Stimulated activated CD4-positive, alpha-beta T cell treated with anti-CD3 and anti-CD28 coated beads, Interleukin-2, amount 100 ng/mL, for 4 hours (primary cell): ENCODE results near the gene TMEM94.
A peak's percentile ranks its signal among the peaks of the same experiment; 100 is the strongest.
"Not testable (repeated sequence)": the region's sequence is repeated elsewhere in the genome, so short reads cannot be mapped to it uniquely, and the experiment has no call there.

Source experiments
- DNase-seq: peaks from one replicate; pipeline ENCODE4 v3.0.0-alpha.2; 2020; ENCODE audit warnings: low read depth

Gene TMEM94

GRCh38 chr17:75511610-75512575 lies 55.5 kb downstream of the TMEM94 start:
- no peak for DNase-seq

- no peak for DNase-seq
Measured at GRCh38 chr17:75512926-75513640, 56.6 kb downstream of the TMEM94 start.

DNA sequence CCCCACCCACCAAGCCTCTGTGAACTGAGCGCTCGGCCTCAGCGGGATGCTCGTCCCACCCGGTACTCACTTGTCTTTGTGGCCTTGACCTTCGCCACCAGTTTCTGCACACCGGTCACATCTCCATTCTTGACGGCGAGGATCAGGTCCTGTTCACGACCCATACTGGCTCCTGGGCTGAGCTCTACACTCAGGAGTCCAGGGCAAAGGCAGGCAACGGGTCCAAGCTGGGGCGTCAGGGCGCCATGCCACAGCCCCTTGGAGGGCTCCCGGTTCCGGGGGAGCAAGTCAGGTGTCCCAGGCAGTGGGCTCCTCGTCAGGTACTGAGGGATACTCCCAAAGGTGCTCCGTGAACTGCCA lies 57.2 kb downstream of the TMEM94 start:
- DNase-seq = no peak

GRCh38 chr17:75514299-75514918 lies 58.0 kb downstream of the TMEM94 start:
- no peak for DNase-seq

- no peak for DNase-seq
Measured at GRCh38 chr17:75514919-75515495, 58.6 kb downstream of the TMEM94 start.

GRCh38 chr17:75515496-75516254 lies 59.2 kb downstream of the TMEM94 start, which contains the start of gene CASKIN2:
Gene CASKIN2, minus strand, starts transcription at chr17:75515537. Its CDS starts 1,733 bp downstream, at chr17:75513804.
- peak; percentile 75 for DNase-seq

DNA sequence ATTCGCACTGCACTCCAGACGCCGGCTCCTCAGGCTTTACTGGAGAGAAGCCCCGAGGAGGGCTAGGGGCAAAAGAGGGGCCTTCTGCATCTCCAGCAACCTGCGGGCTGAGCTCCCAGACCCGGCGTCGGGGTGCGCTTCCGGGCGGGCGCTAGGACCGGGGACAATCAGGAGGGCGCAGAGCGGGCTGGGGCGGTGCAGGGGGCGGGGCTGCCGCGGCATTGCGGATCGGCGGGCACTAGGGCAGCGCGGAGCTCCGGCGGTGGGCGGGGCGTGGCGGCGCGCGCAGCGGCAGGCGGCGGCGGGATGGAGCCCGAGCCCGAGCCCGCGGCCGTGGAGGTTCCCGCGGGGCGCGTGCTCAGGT lies 59.8 kb downstream of the TMEM94 start, which contains the start of gene TSEN54:
TSEN54 (plus strand) TSS at position 274 of the 364 bp plus-strand sequence; CDS start at position 307, 33 bp downstream.
- DNase-seq = peak; percentile 91

GRCh38 chr17:75516619-75517296 lies 60.3 kb downstream of the TMEM94 start:
- peak; percentile 26 for DNase-seq

GRCh38 chr17:75517297-75517865 lies 60.9 kb downstream of the TMEM94 start:
- DNase-seq = peak; percentile 21

DNA sequence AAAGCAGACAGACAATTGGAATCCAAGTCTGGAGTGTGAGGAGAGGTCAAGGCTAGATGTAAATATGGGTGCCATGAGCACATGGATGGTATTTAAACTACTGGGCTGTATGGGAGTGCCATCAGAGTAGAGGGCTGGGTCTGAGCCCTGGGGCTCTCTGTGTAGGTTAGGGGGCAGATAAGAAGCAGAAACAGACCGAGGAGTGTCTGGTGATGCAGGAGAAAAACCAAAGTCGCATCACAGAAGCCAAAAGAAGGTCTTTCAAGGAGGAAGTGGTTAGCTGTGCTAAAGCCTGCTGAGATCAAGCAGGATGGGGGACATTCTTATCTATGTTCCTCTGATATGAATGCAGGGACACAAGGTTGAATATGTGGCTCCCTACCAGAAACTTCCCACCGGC lies 61.8 kb downstream of the TMEM94 start:
- peak; percentile 10 for DNase-seq

DNA sequence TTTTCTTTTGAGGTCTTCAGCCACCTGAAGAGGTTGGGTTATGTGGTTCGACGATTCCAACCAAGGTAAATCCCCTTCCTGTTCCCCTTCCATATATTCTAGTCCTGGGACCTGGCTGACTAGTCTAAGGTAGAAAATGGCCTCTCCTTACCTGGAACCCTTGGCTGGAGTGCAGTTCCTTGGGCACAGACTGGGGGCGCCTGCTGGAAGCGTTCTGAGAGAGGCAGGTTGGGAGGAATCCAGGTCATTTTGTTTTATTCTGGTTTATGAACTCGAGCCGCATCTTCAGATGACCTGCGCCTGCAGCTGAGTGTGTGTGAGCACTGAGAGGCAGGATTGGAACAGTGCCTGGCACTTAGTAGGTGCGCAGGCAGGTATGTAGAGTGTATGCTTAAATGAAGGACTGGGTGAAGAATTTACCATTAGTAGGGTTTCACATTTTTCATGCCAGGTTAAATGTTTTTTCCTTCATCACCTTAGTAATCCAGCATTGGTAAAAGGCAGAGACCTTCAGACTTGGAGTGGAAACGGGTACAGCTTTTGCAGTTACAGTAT lies 62.6 kb downstream of the TMEM94 start:
- no peak for DNase-seq

- not testable (repeated sequence) for DNase-seq
Measured at GRCh38 chr17:75520413-75520812, 64.0 kb downstream of the TMEM94 start.

- no peak for DNase-seq
Measured at GRCh38 chr17:75521290-75521689, 64.9 kb downstream of the TMEM94 start.

DNA sequence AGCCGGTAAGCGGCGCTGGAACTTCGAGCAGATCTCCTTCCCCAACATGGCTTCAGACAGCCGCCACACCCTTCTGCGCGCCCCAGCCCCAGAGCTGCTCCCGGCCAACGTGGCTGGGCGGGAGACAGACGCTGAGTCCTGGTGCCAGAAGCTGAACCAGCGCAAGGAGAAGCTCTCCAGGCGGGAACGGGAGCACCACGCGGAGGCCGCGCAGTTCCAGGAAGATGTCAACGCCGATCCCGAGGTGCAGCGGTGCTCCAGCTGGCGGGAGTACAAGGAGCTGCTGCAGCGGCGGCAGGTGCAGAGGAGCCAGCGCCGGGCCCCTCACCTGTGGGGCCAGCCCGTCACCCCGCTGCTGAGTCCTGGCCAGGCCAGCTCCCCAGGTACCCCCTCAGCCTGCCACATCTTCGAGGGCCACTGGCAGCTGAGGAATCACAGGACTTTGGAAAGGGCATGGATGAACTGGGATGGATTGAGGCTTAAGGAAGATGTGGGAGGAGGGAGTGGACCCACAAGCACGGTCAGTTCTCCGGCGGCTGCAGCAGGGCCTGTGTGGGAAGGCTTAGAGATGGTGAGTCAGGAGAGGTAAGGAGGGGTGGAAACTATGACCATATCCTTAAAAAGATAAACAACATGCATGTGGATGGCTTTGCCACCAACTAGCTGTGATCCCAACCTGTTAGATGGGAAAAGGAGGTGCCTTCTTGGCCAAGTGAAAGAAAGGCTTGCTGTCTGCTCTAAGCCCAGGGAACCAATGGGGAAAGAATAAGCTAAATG lies 65.7 kb downstream of the TMEM94 start:
- no peak for DNase-seq

DNA sequence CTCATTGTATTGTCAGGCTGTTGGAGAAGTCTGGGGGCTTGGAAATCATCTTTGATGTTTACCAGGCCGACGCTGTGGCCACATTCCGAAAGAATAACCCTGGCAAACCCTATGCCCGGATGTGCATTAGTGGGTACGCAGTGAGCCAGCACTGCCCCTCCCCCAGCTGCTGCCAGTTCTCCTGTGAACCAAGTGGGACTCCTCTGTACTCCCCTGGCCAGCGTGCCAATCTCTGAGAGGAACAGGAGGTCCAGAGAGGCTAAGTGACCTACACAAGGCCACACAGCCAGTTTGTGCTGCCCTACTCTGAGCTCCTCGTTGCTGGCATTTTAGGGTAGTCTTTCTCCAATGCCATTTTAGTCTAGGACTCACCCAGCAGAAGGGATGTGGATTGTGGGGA lies 67.2 kb downstream of the TMEM94 start:
- DNase-seq = no peak

DNA sequence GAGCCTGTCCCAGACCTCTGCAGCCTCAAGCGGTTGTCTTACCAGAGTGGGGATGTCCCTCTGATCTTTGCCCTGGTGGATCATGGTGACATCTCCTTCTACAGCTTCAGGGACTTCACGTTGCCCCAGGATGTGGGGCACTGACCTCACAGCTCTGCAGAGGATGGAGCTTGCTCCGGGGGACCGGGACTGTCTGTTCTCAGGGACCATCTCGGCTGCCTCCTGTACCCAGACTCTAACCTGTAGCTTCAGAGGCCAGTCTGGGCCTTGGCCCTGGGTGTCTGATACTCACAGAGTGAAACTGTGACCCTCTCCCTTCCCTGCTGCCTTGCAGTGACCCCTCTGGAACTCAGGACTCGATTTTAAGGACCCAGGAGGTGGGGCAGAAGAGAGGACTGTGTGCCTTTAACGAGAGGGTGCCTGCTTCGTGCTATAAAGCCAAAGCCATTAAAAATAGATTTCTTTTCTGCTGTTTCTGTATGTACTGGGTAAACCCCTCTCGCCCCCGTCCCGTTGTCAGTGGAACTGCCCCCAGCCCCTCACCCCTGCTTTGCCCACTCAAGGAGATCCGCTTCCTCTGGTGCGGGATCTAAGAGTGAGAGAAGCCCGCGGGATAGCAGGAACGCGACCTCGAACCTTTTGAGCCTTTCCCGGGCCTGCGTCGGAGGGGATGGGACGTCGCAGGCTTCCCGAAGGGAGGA lies 68.0 kb downstream of the TMEM94 start:
- no peak for DNase-seq

DNA sequence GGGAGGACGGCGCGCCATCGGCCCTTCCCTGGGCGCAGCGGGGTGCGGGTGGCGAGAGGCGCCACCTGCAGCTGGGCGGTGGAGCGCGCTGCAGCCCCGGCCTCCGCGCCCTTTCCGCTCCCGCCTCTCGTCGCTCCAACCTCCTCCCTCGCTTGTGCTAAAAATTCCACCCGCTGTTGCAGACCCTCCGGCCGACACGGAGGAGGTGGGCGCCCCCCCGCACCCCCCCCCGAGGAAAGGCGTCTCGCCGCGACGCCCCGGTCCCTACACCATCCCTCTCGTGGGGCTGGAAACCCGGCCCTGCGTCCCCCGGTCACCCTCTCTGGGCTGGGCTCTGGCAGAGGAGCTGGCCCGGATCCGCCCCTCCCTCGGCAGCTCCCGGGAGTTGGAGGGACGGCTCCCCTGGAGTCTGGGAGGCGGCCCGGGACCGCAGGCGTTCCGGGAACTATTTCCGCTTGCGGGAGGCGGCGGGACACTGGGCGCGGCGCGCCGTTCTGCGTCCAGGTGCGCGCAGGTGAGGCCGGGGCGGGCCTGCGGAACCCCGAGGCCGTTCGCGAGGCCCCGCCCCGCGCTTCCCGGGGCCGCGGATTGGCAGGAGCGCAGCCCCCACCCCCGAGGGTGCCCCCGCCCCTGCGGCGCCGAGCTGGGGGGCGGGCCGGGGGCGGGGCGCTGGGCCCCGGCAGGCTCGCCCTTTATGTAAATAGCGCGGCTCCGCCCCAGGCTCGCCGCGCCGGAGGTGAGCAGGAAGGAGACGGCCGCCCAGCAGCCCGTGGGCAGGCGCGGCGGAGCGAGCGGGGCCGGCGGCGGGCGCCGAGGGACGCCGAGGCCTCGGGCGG lies 68.8 kb downstream of the TMEM94 start, which contains the start of gene LLGL2:
LLGL2 (plus strand) TSS at position 728 of the 836 bp plus-strand sequence. CDS start 17,730 bp downstream, outside the sequence.
- DNase-seq = peak; percentile 80
